HG03521 (cell line): Measurements from ENCODE around the gene ANKZF1.
A peak's percentile ranks its signal among the peaks of the same experiment; 100 is the strongest.
"Not testable (repeated sequence)": the region's sequence is repeated elsewhere in the genome, so short reads cannot be mapped to it uniquely, and the experiment has no call there.

ENCODE experiments used
- ATAC-seq: cut with Tn5 transposase; IDR thresholded peaks from one replicate; pipeline ENCODE4 v1.9.1; 2021; ENCODE audit warnings: mild to moderate bottlenecking, moderate library complexity; ENCODE audit not compliant: unreplicated experiment

ANKZF1 gene, protein sequence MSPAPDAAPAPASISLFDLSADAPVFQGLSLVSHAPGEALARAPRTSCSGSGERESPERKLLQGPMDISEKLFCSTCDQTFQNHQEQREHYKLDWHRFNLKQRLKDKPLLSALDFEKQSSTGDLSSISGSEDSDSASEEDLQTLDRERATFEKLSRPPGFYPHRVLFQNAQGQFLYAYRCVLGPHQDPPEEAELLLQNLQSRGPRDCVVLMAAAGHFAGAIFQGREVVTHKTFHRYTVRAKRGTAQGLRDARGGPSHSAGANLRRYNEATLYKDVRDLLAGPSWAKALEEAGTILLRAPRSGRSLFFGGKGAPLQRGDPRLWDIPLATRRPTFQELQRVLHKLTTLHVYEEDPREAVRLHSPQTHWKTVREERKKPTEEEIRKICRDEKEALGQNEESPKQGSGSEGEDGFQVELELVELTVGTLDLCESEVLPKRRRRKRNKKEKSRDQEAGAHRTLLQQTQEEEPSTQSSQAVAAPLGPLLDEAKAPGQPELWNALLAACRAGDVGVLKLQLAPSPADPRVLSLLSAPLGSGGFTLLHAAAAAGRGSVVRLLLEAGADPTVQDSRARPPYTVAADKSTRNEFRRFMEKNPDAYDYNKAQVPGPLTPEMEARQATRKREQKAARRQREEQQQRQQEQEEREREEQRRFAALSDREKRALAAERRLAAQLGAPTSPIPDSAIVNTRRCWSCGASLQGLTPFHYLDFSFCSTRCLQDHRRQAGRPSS

GRCh38 chr2:219229305-219230058 is at the start of gene ANKZF1, which contains the start of gene ATG9A:
Gene ANKZF1, plus strand, starts transcription at chr2:219229806. Its CDS starts 452 bp downstream, at chr2:219230258.
Gene ATG9A, minus strand, starts transcription at chr2:219229636. Its CDS starts 1,612 bp downstream, at chr2:219228024.
- ATAC-seq = peak; percentile 97

DNA sequence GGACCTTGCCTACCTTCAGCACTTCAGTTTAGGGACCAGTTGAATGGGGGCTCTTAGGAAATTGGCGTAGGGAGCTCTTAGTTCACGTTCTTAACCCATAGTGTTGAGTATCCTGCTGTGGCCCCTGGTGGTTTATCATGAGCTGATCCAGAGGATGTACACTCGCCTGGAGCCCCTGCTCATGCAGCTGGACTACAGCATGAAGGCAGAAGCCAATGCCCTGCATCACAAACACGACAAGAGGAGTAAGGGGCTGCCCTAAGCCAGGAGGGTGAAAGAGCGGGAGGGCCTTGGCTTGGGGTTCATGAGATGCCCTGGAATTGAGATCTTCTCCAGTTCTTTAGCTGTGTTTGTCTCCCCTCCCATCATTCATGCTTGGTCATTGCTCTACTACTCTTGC is 48.6 kb upstream of the ANKZF1 start:
- no peak for ATAC-seq

GRCh38 chr2:219181531-219181930 is 48.1 kb upstream of the ANKZF1 start:
- no peak for ATAC-seq

DNA sequence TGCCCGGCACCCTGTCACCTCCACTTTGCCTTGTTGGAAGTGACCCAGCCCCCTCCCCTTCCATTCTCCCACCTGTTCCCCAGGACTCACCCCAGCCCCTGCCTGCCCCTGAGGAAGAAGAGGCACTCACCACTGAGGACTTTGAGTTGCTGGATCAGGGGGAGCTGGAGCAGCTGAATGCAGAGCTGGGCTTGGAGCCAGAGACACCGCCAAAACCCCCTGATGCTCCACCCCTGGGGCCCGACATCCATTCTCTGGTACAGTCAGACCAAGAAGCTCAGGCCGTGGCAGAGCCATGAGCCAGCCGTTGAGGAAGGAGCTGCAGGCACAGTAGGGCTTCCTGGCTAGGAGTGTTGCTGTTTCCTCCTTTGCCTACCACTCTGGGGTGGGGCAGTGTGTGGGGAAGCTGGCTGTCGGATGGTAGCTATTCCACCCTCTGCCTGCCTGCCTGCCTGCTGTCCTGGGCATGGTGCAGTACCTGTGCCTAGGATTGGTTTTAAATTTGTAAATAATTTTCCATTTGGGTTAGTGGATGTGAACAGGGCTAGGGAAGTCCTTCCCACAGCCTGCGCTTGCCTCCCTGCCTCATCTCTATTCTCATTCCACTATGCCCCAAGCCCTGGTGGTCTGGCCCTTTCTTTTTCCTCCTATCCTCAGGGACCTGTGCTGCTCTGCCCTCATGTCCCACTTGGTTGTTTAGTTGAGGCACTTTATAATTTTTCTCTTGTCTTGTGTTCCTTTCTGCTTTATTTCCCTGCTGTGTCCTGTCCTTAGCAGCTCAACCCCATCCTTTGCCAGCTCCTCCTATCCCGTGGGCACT is 47.1 kb upstream of the ANKZF1 start:
- no peak for ATAC-seq

- ATAC-seq = no peak
Measured at GRCh38 chr2:219183151-219183772, 46.3 kb upstream of the ANKZF1 start.

GRCh38 chr2:219184121-219184520 is 45.5 kb upstream of the ANKZF1 start:
- ATAC-seq = no peak

GRCh38 chr2:219186754-219187456 is 42.7 kb upstream of the ANKZF1 start:
- no peak for ATAC-seq

DNA sequence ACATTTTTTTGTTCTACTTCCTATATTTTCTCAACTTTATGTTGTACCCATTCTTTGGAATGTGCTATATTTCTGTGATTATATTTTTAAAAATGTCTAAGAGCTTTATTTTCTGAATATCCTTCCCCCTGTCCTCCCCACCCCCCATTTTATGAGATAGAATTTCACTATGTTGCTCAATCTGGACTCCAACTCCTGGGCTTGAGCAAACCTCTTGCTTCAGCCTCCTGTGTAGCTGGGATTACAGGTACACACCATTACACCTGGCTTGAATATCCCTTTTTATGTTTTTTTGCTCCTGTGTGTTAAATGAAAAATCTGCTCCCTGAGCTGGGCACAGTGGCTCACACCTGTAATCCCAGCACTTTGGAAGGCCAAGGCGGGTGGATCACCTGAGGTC is 32.2 kb upstream of the ANKZF1 start:
- ATAC-seq = no peak

DNA sequence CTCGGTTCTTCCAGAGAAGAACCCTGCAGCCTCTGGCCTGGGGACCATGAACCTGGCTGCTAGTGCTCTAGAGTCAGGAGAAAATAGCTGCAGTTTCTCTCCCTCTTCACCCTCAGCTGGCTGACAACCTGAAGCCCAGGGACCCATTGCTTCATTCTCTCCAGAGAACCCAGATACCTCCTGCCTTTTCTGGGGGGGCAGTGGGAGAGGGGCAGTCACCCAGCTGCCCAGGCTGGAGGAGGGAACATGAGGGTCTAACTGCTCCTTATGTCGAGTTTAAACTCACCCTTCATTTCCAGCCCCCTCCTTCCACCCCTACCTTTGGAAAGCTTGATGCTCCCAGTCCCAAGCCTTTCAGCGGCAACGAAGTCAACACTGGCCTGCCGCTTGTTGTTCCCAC is 30.6 kb upstream of the ANKZF1 start:
- no peak for ATAC-seq

GRCh38 chr2:219199470-219200211 is 30.0 kb upstream of the ANKZF1 start:
- ATAC-seq = no peak

GRCh38 chr2:219200502-219201326 is 28.9 kb upstream of the ANKZF1 start:
- not testable (repeated sequence) for ATAC-seq

DNA sequence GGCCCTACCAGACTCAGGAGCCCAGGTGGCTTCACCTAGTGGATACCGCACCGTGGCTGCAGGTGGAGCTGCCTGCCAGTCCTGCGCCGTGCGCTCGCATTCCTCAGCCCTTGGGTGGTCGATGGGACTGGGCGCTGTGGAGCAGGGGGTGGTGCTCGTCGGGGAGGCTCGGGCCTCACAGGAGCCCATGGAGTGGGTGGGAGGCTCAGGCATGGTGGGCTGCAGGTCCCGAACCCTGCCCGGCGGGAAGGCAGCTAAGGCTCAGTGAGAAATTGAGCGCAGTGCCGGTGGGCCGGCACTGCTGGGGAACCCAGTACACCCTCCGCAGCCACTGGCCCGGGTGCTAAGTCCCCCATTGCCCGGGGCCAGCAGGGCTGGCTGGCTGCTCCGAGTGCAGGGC is 28.3 kb upstream of the ANKZF1 start:
- ATAC-seq = not testable (repeated sequence)

GRCh38 chr2:219204425-219205164 is 25.0 kb upstream of the ANKZF1 start:
- no peak for ATAC-seq

- no peak for ATAC-seq
Measured at GRCh38 chr2:219205165-219205538, 24.5 kb upstream of the ANKZF1 start.

GRCh38 chr2:219205981-219206327 is 23.7 kb upstream of the ANKZF1 start:
- no peak for ATAC-seq

- peak; percentile 97 for ATAC-seq
Measured at GRCh38 chr2:219206328-219207133, 23.1 kb upstream of the ANKZF1 start, which contains the start of gene ZFAND2B. Gene ZFAND2B, plus strand, starts transcription at chr2:219206782. Its CDS starts 206 bp downstream, at chr2:219206988.
